Measurements from ENCODE around the gene CTTNBP2. TPM values are rescaled to one million over a fixed set of nuclear protein-coding genes. Genes with fewer than 3 reads are reported as not detected.

Gene CTTNBP2
- total RNA-seq, 1 experiment from 2014 or later = 0.16 TPM

DNA sequence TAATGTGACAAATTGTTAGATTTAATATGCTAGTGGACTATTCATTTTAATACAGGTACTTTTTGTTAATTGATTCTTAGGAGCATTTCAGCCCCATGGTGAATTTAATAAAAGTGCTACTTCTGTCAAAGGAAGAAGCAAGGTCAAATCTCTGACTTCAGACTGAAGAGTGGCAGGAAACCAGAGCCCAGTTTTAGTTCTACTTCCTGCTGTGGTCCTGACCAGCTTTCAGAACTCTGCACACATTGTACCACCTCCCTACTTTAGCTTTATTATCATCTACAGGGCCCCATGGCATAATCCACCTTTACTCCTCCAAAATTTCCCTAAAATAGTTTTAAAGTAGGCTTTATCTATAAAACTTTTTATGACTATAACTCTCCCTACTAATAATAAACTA is 33.7 kb downstream of the CTTNBP2 start:
- H3K36me3 ChIP-seq = no peaks in the 10 kb centered on the region
- H3K27me3 ChIP-seq = no peaks in the 10 kb centered on the region
- no peak for DNase-seq
- H3K9me3 ChIP-seq = no peaks in the 10 kb centered on the region
- H3K4me3 ChIP-seq = no peak overlapping the region

GRCh38 chr7:117837841-117838240 is 35.4 kb downstream of the CTTNBP2 start:
- H3K9me3 ChIP-seq = no peaks in the 10 kb centered on the region
- H3K4me3 ChIP-seq = no peak overlapping the region
- H3K36me3 ChIP-seq = no peaks in the 10 kb centered on the region
- no peak for DNase-seq
- no peaks in the 10 kb centered on the region for H3K27me3 ChIP-seq

DNA sequence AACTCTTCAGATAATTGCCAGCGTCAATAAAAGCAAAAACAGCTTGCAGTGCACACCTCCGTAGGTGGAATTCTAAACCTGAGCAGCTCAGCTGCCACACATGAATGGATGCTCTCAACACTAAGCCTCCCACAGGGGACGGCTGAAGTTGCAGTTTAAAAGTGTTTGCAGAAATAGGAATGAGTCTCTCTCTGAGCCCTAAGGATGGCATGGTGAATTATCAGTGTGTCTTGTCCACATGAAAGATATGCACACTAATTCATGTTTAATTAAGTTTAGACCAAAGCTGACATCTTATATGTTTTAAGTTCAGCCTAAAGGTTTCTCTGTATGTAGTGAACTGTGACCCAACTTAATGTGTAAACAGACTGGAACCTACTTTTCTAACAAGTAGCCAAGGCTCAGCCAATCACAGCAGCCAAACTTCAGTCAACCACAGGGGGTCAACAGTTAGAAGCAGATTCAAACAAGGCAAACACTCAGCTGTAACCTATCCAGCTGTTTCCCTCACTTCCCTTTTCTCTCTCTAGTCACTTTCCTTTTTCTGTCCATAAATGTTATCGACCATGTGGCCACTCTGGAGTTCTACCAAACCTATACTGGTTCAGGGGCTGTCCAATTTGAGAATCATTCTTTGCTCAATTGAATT is 38.1 kb downstream of the CTTNBP2 start:
- Histone ChIP-seq H3K27me3 (no peaks in the 10 kb centered on the region), H3K9me3 (no peaks in the 10 kb centered on the region), H3K4me3 (no peak overlapping the region), H3K36me3 (no peaks in the 10 kb centered on the region)
- DNase-seq = no peak

GRCh38 chr7:117830422-117830954 is 42.8 kb downstream of the CTTNBP2 start:
- H3K36me3 ChIP-seq = no peaks in the 10 kb centered on the region
- DNase-seq = no peak
- H3K4me3 ChIP-seq = no peak overlapping the region
- no peaks in the 10 kb centered on the region for H3K27me3 ChIP-seq
- H3K9me3 ChIP-seq = no peaks in the 10 kb centered on the region

- Histone ChIP-seq H3K36me3 (no peaks in the 10 kb centered on the region), H3K27me3 (no peaks in the 10 kb centered on the region), H3K9me3 (no peaks in the 10 kb centered on the region), H3K4me3 (no peak overlapping the region)
- no peak for DNase-seq
These were observed 43.7 kb downstream of the CTTNBP2 start for GRCh38 chr7:117829450-117830117.

GRCh38 chr7:117828825-117829224 is 44.4 kb downstream of the CTTNBP2 start:
- H3K9me3 ChIP-seq = no peaks in the 10 kb centered on the region
- no peaks in the 10 kb centered on the region for H3K36me3 ChIP-seq
- DNase-seq = no peak
- no peak overlapping the region for H3K4me3 ChIP-seq
- H3K27me3 ChIP-seq = no peaks in the 10 kb centered on the region

DNA sequence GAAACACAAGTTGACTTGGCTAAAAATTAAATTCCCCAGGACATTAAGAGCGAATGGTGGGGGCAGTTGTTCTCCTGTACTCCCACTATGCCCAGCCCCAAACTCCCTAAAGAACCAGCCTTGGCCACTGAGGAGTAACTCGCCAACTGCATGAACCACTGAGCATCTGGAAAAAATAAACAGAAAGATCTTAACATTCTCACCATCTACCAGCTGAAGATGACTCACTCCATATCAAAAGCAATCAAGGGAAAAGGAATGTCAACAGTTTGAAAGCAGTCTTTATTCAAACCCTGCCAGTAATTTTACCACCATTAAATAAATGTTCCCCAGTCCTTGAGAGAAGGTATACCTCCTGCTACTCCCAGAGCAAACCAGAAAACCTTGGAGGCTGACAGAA is 45.4 kb downstream of the CTTNBP2 start:
- Histone ChIP-seq H3K9me3 (no peaks in the 10 kb centered on the region), H3K4me3 (no peak overlapping the region), H3K27me3 (no peaks in the 10 kb centered on the region), H3K36me3 (no peaks in the 10 kb centered on the region)
- DNase-seq = peak; percentile 49

DNA sequence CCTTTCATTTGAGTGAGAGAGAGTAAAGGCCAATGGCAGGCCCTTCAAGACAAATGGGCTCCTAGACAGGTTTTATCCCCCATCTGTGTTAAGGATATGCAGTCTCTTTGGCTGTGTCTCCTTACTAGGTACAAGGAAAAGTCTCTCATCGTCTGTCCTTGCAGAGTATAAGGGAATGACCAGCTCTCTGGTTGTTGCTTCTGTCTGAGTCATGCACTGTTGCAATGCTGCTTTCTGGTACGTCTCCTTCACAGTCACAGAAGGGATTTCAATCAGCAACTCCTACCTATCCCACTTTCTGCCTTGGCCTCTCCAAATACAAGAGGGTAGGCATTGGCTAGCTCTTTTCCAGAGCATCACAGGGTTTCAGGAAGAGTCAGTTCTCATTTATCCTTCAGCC is 48.1 kb downstream of the CTTNBP2 start:
- no peak for DNase-seq
- Histone ChIP-seq H3K9me3 (no peaks in the 10 kb centered on the region), H3K36me3 (no peaks in the 10 kb centered on the region), H3K4me3 (no peak overlapping the region), H3K27me3 (no peaks in the 10 kb centered on the region)

- H3K9me3 ChIP-seq = no peaks in the 10 kb centered on the region
- no peaks in the 10 kb centered on the region for H3K36me3 ChIP-seq
- no peak overlapping the region for H3K4me3 ChIP-seq
- no peaks in the 10 kb centered on the region for H3K27me3 ChIP-seq
- no peak for DNase-seq
These were observed 48.6 kb downstream of the CTTNBP2 start for GRCh38 chr7:117824592-117824991.

DNA sequence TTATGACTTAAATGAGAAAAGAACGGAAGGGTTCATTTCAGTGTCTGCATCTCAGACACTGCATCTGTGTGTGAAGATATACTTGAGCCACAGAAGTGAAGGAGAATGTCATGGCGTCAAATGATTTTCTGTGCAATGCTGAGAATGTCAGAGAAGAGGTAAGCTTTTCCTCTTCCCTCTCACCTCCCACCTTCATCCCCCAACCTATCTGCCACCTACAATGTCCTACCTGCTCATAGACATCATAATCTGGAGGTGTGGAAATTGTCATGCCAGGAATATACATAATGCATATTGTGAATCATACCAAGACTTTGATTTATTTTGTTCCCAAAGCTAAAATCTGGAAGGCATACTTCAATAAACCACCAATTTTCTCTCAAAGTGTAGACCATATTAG is 53.7 kb downstream of the CTTNBP2 start:
- Histone ChIP-seq H3K4me3 (no peak overlapping the region), H3K27me3 (no peaks in the 10 kb centered on the region), H3K9me3 (no peaks in the 10 kb centered on the region), H3K36me3 (no peaks in the 10 kb centered on the region)
- no peak for DNase-seq

DNA sequence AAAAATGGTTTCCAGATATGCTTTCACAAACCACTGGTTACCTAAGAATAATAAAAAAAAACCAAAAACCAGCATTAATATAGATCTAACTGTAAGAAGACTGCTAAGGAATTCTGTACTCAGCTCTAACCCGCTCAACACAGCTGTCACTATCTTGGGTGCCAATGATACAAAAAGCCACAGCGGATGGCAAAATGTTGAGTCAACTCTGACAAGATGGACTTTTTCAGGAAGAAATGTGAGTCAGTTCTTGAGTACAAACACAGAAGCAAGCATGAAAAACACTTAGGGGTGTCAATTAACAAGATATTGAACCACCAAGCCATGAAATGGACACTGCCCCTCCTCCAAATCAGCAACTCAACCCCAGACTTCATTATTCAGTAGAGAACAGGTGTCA is 55.0 kb downstream of the CTTNBP2 start:
- H3K27me3 ChIP-seq = no peaks in the 10 kb centered on the region
- no peak overlapping the region for H3K4me3 ChIP-seq
- no peaks in the 10 kb centered on the region for H3K9me3 ChIP-seq
- no peaks in the 10 kb centered on the region for H3K36me3 ChIP-seq
- no peak for DNase-seq

DNA sequence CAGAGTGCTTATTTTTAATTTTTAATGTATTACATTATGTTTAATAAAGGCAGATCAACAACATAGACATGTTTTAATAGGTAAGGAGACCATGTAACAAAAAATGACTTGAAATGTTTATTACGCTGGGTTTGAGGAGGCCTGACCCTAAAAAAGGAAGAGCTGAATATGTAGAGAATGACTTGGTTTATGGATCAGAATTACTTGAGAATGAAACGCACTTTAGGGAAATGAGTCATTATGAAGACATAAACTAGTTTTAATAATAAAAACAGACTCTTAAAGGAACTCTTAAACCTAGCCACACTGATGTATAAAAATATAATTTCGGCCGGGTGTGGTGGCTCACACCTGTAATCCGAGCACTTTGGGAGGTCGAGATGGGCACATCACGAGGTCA is 56.5 kb downstream of the CTTNBP2 start:
- Histone ChIP-seq H3K4me3 (no peak overlapping the region), H3K36me3 (no peaks in the 10 kb centered on the region), H3K9me3 (no peaks in the 10 kb centered on the region), H3K27me3 (no peaks in the 10 kb centered on the region)
- no peak for DNase-seq

GRCh38 chr7:117811696-117812095 is 61.5 kb downstream of the CTTNBP2 start:
- DNase-seq = no peak
- Histone ChIP-seq H3K27me3 (no peaks in the 10 kb centered on the region), H3K4me3 (no peak overlapping the region), H3K9me3 (no peaks in the 10 kb centered on the region), H3K36me3 (no peaks in the 10 kb centered on the region)

- H3K36me3 ChIP-seq = no peaks in the 10 kb centered on the region
- peak; percentile 38 for DNase-seq
- no peaks in the 10 kb centered on the region for H3K9me3 ChIP-seq
- H3K4me3 ChIP-seq = no peak overlapping the region
- no peaks in the 10 kb centered on the region for H3K27me3 ChIP-seq
These were observed 62.4 kb downstream of the CTTNBP2 start for GRCh38 chr7:117810642-117811512.

DNA sequence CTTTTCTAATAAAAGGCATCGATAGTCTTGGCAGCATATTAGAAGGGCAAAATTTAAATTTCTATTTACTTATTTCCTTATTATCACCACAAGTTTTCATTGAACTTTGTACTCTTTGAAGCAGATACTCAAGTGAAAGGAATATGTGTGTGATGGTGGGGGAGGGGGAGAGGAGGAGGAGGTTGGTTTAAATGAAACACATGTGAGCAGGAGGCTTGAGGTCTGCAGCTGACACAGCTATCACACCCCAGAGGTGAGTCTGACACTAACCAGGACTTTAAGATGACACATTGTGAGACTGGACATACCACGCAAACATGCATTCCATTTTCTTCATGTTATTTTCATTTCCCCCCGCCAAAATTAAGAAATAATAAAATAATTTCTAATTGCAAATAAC is 63.3 kb downstream of the CTTNBP2 start:
- no peak for DNase-seq
- Histone ChIP-seq H3K9me3 (no peaks in the 10 kb centered on the region), H3K27me3 (no peaks in the 10 kb centered on the region), H3K36me3 (no peaks in the 10 kb centered on the region), H3K4me3 (no peak overlapping the region)

DNA sequence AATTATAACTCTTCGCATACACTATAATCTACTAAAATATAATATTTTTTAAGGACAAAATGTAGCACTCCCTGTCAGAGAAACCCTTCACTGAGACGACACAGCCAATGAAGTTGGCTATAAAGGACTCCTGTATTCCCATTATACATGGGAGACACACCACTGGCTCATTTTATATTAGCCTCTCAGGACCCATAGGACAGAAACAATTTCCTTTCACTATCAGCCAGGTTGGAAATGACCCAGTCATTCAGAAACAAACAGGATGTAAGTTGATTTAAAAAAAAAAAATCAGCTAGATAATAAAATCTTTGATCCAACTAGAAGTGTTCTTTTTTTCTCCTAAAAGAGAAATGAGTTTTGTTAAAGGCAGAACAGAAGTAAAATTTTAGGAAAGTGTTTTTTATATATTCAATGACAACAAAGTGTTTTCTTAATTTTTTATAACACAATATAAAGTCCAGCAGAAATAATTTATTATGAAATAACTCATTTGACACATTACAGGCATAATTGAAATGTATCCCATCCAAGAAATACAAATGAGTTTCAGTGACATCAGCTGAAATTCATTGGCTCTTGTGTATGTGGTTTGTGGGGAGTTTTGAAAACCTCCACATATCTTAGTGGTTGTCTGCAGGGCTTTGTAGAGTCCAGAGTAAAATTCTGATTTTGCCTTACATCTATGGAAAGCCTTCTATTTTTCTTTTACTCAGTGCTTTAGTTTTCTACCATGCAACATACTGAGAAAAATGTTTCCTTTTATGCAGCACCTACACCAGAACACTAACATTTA is 64.1 kb downstream of the CTTNBP2 start:
- Histone ChIP-seq H3K9me3 (no peaks in the 10 kb centered on the region), H3K27me3 (no peaks in the 10 kb centered on the region), H3K36me3 (no peaks in the 10 kb centered on the region), H3K4me3 (peak overlapping the region; percentile 9; the same call in 1 of the 2 replicates)
- no peak for DNase-seq

All from MG63 (cell line).